GM12874 (cell line): ENCODE data around the gene QRICH1.

Experiments
- TF ChIP-seq, protein P1 (sequence below): IDR thresholded peaks from 2 replicates; pipeline ENCODE4 v1.5.1; 2011; ENCODE audit warnings: low read depth, mild to moderate bottlenecking, control low read depth, low read length, moderate library complexity; ENCODE audit not compliant: insufficient read depth

QRICH1 gene

DNA sequence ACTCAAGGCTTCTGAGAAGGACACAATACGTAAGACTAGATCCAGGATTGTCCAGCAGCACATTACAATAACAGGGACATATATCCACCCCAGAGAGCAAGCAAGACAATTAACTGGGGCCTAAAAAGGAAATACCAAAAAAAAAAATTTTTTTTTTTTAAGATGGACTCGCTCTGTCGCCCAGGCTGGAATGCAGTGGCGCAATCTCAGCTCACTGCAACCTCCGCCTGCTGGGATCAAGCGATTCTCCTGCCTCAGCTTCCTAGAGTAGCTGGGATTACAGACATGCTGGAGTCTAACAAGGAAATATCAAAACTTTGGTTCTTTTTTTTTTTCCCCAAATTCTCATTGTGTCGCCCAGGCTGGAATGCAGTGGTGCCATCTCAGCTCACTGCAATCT is 35.9 kb downstream of the QRICH1 start:
- TF ChIP-seq, protein P1, sequence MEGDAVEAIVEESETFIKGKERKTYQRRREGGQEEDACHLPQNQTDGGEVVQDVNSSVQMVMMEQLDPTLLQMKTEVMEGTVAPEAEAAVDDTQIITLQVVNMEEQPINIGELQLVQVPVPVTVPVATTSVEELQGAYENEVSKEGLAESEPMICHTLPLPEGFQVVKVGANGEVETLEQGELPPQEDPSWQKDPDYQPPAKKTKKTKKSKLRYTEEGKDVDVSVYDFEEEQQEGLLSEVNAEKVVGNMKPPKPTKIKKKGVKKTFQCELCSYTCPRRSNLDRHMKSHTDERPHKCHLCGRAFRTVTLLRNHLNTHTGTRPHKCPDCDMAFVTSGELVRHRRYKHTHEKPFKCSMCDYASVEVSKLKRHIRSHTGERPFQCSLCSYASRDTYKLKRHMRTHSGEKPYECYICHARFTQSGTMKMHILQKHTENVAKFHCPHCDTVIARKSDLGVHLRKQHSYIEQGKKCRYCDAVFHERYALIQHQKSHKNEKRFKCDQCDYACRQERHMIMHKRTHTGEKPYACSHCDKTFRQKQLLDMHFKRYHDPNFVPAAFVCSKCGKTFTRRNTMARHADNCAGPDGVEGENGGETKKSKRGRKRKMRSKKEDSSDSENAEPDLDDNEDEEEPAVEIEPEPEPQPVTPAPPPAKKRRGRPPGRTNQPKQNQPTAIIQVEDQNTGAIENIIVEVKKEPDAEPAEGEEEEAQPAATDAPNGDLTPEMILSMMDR = no peak

DNA sequence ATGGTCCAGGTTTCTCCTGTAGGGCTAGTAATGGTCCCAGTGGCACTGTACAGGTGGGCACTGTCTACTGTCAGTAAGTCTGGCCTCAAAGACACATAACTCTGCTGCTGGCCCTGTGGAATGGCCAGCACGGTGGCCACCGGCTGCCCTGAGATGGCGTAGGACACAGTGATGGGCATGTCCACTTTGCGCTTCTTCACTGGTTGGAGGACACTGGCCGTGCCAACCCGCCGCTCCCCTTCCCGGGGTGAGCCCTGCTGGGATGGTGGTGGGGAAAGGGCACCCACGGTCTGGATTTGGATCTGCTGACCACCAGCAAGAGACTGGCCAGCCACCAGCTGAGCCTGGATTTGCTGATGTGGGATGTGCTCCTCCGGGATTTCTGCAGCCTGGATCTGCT is 36.6 kb downstream of the QRICH1 start:
- TF ChIP-seq, protein P1 = no peak

DNA sequence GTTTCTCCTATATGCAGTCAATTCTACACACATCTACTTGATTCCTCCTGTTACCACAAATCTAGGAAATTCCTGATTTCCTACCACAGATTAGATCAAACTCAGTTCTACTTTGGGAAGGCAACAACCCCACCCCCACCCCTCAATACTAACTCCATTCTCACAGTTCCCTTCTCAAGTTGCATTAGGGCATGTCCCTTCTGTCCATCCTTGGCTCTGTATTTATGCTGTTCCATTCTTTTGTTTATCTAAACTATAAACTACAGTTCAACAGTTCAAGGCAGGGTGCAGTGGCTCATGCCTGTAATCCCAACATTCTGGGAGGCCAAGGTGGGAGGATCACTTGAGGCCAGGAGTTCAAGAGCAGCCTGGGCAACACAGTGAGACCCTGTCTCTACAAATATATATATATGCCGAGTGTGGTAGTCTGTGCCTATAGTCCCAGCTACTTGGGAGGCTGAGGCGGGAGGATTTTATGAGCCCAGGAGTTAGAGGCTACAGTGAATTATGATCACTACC is 39.5 kb downstream of the QRICH1 start:
- TF ChIP-seq, protein P1 = no peak

DNA sequence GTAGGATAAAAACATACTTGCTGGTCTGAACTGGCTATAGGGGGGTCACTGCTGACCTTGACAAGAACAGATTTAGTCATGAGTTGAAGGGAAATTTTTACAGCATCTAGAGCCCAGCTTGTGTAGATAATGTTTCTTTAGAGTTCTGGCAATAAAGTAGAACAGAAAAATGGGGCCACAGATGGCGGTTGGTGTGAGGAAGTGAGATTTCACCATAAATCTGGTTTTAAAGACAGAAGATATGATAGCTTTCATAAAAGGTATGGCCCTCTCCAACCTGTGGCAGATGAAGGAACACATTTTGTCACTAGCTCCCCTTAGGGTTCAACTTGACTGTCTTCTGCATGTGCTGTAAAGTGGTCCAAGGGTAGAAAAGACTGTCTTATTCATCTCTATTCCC is 40.3 kb downstream of the QRICH1 start:
- TF ChIP-seq, protein P1 = no peak

DNA sequence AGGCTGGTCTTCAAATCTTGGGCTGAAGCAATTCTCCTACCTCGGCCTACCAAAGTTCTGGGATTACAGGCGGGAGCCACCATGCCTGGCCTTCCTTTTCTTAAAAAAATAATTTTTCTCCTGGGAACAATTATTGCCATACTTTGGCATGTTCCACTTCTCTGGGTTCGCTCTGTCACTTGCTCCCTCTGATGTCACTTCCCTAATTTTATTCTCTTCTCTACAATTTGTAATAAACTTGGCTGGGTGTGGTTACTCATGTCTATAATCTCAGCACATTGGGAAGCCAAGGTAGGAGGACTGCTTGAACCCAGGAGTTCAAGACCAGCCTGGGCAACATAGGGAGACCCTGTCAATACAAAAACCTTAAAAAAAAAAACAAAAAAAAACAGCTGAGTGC is 58.6 kb downstream of the QRICH1 start:
- TF ChIP-seq, protein P1 = no peak

DNA sequence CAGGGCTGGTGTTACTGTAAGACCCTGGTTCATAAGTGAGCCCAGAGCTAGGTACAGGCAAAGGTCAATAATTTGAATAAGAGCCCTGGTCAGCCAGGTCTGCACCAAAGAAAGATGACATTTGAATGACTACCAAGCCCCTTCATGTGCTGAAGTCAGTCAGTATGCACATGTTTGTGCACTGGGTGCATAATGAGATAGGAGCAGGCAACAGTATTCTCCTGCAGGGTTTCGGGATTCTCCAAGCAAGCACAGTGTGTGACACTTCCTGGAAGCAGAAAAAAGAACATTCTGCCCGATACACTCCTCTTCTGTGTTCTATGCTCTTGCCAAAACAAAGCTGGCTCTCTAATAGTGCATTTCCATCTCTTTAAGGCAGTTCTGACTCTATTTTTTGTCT is 59.2 kb downstream of the QRICH1 start:
- TF ChIP-seq, protein P1 = no peak

DNA sequence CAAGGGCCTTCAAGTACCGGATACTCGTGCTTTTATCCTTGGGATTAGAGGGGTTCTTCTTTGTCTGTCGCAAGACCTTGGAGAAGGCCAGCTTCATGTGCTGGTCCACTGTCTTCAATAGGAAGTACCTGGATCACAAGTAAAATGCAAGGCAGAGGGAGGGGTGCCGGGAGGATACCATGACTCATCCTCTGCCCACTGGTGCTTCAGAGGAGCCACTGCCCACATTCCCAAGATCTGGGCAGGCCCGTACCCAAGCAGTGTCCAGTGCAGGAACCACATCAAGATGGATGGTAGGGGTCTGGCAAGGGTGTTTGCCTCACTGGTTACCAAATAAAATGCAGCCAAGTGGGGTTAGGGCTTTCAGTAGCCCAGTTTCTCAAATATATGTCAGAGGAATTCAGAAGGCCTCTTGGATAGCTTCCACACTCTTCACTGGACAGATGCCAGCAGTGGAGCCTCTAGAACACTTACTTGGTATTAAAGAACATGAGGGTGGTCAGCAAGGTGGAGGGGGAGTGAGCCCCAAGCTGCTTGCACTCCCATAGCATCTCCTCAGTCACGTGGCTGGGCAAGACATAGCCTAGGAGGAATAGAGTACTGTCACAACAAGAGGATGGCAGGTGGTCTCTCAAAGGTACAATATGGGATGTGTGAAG is 61.1 kb downstream of the QRICH1 start:
- TF ChIP-seq, protein P1 = no peak
